HG02571 (cell line): ENCODE data around the gene SHB.

Experiments used
- ATAC-seq: cut with Tn5 transposase; IDR thresholded peaks from one replicate; pipeline ENCODE4 v1.9.1; 2021; ENCODE audit warnings: mild to moderate bottlenecking, moderate library complexity; ENCODE audit not compliant: unreplicated experiment

SHB gene

GRCh38 chr9:38026021-38026809 lies 42.8 kb downstream of the SHB start:
- ATAC-seq: no peak

- ATAC-seq: no peak
Measured at GRCh38 chr9:38025166-38025565, 43.9 kb downstream of the SHB start.

DNA sequence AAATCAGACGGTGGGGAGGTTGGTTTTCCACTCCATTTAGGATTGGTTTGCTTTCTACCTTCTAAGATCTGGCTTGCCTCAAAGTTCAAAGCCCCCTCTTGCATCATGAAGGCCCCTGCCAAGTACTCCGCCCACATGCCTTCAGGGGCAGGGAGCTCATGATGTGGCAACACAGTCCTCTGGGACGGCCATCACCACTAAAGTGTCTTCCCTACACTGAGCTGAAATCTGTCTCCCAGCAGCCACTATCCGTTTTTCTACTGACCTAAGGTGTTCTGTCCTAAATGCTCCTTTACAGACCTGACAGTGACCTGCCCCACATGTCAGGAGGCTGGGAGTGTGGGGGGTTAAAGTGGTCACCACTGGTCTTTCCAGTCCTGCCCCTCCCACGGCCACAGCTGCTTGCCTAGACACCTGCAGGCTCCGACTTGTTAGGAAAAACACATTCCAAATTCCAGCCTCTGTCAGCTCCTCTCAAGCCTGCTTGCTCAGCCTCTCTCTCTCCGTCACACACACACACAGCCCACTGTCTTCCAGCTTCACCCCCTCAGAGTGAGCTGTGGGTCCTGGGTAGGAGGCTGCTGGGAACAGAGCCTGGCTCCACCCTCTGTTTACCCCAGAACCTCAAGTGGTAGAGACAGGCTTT lies 44.9 kb downstream of the SHB start:
- no peak for ATAC-seq

GRCh38 chr9:38023661-38024035 lies 45.4 kb downstream of the SHB start:
- no peak for ATAC-seq

GRCh38 chr9:38022995-38023394 lies 46.0 kb downstream of the SHB start:
- ATAC-seq: no peak

DNA sequence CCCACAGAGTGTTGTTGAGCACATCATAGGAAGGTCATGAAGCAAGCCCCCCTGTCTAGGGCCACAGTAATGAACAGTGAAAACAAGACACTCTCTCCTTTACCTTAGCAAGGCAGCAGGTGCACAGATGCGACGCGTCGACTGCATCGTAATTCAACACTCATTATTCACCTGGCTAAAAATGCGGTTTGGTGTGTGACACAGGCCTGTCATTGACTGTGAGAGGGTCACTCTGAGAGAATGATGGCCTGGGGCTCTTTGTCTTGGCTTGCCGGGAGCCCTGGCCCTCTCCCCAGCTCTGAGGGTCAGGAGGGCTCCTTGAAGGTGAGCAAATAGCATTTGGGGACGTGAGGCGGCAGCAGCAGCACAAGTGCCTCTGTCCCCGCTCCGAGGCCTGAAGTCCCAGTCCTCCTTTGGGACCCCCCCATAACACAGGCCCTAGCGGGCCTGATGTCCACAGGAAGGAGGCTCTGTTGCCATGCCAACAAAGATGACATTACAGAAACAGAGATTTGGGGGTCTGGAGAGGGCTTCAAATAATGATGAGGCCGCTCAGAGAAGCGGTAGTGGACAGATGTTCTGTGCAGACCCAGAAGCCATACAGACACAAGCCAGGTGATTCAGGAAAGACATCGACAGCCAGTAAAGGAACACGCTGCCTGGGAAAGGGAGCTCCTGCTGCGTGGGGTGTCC lies 46.7 kb downstream of the SHB start:
- ATAC-seq: no peak

DNA sequence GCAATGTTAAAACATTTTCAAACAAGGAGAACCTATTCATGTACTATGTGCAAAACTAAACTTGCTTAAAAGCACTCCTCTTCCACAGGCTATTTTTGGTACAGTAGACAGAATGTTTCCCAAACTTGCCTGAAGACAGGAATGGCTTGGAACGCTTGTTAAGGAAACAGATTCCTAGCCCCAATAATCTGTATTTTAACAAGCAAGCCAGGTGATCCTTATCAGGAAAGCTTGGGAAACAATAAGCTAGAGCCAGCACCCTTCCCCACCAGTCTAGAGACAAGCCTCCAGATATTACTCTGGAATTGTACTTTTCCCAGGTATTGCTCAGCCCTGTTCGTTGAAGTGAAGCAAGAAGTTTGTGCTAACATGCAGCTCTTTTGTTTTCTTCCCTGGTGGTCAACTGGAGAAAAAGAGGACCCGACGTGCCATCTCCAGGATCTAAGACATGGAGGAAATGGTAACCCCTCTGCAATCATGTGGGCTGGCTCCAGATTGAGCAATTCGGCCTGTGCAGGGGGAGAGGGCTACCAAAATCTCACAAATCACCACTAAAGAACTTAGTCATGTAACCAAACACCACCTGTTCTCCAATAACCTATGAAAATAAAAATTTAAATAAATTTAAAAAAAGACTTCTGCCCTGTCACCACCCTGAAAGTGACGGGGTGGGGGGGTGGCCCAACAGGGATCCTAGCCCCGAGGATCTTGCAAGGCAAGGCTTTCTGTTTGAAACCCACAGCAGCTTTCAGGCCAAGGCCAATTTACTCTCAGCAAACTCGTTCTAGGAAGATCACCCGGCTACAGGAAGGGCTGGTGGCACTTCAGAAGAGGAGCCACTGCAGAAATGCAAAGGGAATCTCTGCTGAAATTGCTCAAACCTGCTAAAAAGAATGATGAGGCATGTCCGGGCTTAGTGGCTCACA lies 48.6 kb downstream of the SHB start:
- ATAC-seq: no peak

DNA sequence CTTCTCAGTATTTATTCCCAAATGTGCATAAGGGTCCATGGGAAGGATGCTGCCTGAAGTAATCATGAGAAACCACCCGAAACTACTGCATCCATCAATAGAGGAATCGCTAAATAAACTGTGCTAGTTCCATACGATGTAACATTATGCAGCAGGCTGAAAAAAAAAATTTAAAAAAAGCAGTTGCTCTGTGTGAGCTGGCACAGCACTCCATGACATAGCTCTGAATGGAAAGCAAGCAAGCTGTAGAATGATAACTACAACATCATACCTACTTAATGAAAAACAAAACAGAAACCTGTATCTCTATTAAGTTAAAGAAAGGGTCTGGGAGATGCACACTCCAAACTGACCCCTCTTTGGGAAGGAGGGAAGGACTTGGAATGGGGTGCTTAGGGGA lies 49.3 kb downstream of the SHB start:
- ATAC-seq: no peak

DNA sequence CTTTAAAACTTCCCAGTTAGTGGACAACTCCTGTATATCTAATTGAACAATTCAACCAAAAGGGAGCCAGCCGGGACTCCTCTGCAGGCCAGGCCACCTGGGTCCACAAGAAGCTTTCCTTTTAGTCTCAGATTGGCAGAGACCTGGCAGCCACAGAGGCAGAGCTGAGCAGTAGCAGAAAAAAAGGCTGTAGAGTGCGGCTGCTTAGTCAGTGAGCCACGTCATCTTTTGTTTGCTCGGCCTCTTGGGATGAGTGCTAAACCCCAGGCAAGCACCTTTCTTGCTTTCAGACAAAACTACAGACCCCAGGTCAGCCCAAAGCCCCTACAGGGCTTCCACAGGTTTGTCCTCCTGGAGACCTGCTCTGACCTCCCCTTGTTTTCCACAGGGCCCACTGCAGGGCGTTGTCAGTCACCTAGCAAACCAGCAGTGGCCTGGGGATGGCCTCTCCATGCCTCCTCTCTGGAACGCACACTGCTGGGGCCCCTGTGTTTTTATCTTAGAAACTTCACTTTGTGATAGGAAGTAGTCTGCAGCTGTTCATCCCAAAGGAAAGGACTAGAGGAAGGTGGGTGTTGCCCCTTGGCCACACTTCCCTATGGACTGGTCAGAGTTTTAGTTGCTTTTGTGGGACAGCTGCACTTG lies 49.9 kb downstream of the SHB start:
- no peak for ATAC-seq

DNA sequence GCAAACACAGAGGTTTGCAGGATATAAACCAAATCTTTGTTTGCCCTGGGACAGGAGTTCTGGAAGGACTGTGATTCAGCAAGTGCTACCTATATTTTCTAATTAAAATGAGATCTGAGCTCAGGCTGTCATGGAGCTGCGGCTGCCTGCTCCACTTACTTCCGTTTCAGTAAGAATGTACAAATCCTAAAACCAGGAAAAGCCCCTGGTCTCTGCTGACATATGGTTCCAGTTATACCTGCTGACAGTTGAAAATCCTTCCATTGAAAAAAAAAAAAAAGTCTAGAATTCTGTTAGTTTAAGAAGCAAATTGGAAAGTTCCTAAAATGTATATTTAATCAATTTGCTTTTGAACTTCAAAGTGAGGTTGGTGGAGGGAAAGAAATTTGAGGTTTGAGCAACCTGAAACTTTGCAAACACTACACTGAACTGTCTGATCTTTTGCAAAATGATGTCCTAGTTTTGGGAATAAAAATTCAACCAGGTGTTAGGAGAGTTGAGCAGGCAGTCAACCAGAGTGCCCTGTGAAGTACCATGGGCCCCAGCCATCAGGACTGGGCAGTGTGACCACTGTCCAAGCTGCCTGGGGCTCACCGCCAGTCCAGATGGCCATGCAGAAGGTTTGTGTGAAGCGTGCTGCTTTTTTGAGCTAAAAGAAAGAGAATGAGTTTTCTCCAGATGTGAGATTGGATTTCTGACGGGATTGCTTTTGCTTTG lies 50.6 kb downstream of the SHB start:
- no peak for ATAC-seq

DNA sequence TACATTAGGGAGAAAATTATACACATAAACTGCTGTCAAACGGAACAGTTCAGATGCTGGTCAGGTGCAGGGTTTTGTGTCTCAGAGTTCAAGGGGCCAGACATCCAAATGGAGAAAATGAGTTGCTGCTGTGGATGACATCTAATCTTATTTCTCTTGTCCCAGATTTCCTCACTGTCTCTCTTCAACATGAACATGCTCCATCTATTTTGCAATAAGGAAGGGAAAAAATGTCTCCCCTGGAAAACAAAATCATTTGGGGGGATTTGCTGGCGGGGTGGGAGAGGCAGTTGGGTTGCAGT lies 51.2 kb downstream of the SHB start:
- no peak for ATAC-seq

- no peak for ATAC-seq
Measured at GRCh38 chr9:38017149-38017884, 51.7 kb downstream of the SHB start.

DNA sequence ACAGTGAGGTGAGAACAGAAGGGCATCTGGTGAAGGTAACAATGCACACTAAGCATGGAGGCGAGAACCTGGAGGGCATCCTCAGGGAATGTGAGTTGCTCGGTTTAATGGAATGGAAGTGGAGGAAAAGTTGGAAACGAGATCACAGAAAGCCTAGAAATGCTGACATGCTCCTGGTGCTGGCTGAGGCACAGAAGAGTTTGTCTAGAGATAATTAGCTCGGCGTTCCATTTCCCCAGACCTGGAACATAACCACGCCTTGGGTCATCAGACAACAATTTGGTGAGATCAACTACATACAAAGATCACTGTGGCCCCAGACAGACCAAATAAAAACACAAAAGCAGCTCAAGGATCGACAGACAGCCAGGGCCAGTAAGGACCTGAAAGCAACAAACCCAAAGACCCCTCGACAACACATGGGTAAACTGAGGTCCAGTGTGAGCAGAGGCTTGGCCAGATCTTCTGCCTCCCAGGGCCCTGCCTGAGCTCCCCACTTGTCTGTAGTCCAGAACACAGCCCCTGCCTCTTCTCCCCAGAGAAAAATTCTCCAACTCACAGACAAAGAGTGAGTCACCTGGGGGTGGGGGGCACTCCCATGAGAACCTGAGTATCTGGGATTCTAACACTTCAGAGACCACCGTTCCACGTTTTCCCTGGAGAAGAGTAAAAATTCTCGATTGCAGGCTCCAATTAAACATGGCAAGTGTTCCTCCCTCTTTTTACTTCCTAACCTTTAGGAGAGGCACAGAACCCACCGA lies 52.5 kb downstream of the SHB start:
- no peak for ATAC-seq

- no peak for ATAC-seq
Measured at GRCh38 chr9:38015906-38016305, 53.1 kb downstream of the SHB start.

DNA sequence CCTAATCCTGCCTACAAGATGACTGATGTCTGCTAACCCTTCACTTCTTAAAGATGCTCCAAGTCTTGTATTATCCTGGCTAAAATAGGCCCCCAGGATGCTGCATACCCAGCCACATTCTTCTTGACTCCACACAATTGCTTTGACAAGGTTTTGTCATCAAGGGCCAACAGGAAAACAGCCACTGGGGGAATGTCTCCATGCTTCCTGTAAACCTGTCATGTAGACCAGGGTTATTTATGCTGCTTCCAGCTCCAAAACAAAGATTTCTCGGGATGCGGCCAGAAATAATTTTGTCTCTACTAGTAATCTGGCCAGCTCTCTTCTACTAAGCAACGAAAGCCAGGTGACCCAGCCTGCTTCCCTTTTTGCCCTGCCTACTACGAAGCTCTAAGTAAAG lies 53.8 kb downstream of the SHB start:
- no peak for ATAC-seq

GRCh38 chr9:38012767-38013450 lies 56.1 kb downstream of the SHB start:
- ATAC-seq: no peak

GRCh38 chr9:38011991-38012390 lies 57.0 kb downstream of the SHB start:
- no peak for ATAC-seq
